SIG-M5 treated with dmso at 0.1 percent for 504 hours (cell line): ENCODE data around the gene OIT3.

ENCODE experiments used
- DNase-seq: peaks from one replicate; lab custom pipeline; 2025; ENCODE audit not compliant: unreplicated experiment; lab: John Stamatoyannopoulos, UW

OIT3 gene

GRCh38 chr10:72948762-72949161 lies 55.2 kb downstream of the OIT3 start:
- DNase-seq: no peak

DNA sequence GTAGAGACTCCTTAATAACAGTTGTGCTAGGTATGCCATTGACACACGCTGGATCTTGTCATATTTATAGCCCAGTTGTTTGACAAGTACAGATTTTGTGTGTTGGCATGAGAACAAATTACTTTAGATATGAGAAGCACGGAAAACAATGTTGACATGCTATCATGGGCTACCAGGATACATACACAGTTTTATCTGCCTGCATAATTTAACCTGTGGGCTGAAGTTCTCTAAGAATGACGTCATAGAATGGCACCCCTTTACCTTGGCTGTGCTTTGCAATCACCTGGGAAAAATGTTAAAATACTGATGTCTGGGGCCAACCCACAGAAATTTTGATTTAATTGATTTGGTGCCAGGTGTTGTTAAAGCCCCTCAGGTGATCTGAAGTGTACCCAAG lies 58.2 kb downstream of the OIT3 start:
- DNase-seq: no peak

GRCh38 chr10:72952189-72952588 lies 58.6 kb downstream of the OIT3 start:
- no peak for DNase-seq

- no peak for DNase-seq
Observed at GRCh38 chr10:72952642-72953158, 59.2 kb downstream of the OIT3 start.

DNA sequence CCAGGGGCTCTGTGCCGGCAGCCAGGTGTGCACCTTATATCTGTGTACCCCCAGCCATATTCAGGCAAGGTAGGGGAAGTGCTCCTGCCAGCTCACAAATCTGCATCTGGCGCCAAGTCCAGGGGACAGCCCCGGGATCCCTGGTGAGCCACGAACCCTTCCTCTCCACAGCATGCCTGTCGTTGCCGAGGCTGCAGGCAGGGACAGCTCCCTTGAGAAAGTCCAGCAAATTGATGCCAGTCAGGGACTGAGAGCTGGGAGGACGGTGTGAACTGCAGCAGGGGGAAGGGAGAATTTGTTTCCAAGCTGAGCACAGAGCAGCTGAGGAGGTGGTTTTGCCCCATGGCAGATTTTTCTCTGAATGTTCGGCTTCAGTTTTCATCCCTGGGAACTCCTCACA lies 60.1 kb downstream of the OIT3 start:
- no peak for DNase-seq

DNA sequence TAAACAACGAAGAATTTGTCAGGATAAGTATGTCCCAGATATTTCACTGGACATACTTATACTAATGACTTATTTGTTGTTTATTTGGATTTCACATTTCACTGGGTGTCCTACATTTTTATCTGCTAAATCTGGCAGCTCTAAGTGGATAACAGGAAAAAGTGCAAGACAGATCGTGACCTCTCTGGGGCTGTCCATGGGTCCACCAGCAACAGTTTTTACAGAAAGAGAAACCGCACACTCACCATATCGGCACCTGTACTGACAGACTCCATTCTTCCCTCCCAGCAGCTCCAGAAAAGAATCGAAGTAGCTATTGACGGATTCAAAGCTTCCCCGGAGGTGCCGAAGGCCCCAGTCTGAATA lies 60.7 kb downstream of the OIT3 start:
- no peak for DNase-seq

- no peak for DNase-seq
Observed at GRCh38 chr10:72954596-72955554, 61.3 kb downstream of the OIT3 start, which contains the start of gene PLA2G12B. Gene PLA2G12B, minus strand, starts transcription at chr10:72954806. Its CDS starts 121 bp downstream, at chr10:72954685.

- DNase-seq: no peak
Observed at GRCh38 chr10:72956001-72956400, 62.5 kb downstream of the OIT3 start.

- no peak for DNase-seq
Observed at GRCh38 chr10:72976886-72977285, 83.3 kb downstream of the OIT3 start.

- no peak for DNase-seq
Observed at GRCh38 chr10:72979709-72980108, 86.2 kb downstream of the OIT3 start.

GRCh38 chr10:72980348-72980747 lies 86.8 kb downstream of the OIT3 start:
- DNase-seq: no peak

DNA sequence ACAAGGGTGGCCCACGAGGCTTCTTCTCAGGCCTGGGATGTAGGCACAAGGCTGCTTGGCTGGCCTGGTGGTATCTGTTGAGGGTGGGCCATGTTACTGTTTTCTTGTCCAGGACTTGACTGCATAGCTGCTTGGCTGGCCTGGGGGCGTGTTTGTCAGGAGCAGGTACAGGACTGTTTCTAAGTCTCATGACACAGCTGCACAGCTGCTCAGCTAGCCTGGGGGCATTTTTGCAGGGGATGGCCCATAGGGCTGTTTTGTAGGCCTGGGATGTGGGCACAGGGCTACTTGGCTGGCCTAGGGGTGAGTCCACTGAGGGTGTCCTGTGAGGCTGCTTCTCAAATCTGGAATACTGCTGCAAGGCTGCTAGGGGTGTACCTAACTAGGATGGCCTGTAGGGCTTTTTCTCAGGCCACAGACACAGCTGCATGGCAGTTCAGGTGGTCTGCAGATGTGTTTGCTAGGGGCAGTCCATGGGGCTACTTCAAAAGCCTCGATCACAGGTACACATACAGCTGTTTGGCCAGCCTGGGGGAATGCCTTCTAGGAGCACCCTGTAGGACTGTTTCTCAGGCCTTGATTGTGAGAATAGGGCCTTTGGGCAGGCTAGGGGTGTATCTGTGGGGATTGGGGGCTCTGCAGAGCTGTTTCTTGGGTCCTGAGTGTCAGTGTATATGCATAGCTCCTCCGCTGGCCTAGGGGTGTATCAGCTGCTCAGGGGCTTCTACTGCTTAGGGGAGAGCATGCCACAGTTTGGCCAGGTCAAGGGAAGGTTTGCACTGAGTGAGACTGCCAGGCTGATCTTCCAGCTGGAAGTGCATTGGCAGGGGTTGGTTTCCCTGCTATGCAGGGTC lies 87.7 kb downstream of the OIT3 start:
- no peak for DNase-seq

GRCh38 chr10:72981882-72982529 lies 88.5 kb downstream of the OIT3 start:
- no peak for DNase-seq
